PFSK-1 (cell line): ENCODE measurements around the gene NRDC.

ENCODE experiments used
- POLR2AphosphoS5 ChIP-seq: IDR thresholded peaks from 2 replicates; pipeline ENCODE4 v1.6.1; 2012; ENCODE audit warnings: low read depth, mild to moderate bottlenecking, control low read depth, low read length, moderate library complexity
- REST ChIP-seq, 2 experiments: IDR thresholded peaks; 2 replicates each; pipeline versions ENCODE4 v1.6.1 to v1.8.0; 2011 to 2012; ENCODE audit warnings: low read depth in 2 of 2, low read length in 2 of 2, control low read depth in 1 of 2, inconsistent platforms in 1 of 2, mild to moderate bottlenecking in 1 of 2, moderate library complexity in 1 of 2; ENCODE audit not compliant: insufficient read depth in 1 of 2
- TAF1 ChIP-seq: IDR thresholded peaks from 2 replicates; pipeline ENCODE4 v1.6.1; 2012; ENCODE audit warnings: low read length, control low read depth, borderline replicate concordance; ENCODE audit not compliant: insufficient read depth

- TF ChIP-seq TAF1: no peak
- TF ChIP-seq REST (IDR thresholded peaks at IDR 0.05; ENCODE audit: insufficient read depth in 1 of 2, low read depth in 2 of 2, low read length in 2 of 2): no peak
- TF ChIP-seq POLR2AphosphoS5: no peak
These were observed 20.5 kb upstream of the NRDC start for GRCh38 chr1:51899022-51899421.
